Lower leg skin (tissue), 4 donors: Measurements from ENCODE around the gene TMEM163. TPM values are rescaled to one million over a fixed set of nuclear protein-coding genes. Genes with fewer than 3 reads are reported as not detected.

Experiments used
- DNase-seq, 2 donors: peaks; one replicate each; pipeline ENCODE4 v3.0.0-alpha.2; 2019; ENCODE audit warnings: low spot score in 2 of 2
- H3K4me3 ChIP-seq: fragments of 200-600 bp; sonication (generic); 2 replicates; pipeline ENCODE4 v1.5.1; 2017; ENCODE audit warnings: mild to moderate bottlenecking, low read depth; ENCODE audit not compliant: poor library complexity, severe bottlenecking
- POLR2A ChIP-seq, 2 donors: fragments of 450-650 bp; IDR thresholded peaks; one replicate each; pipeline ENCODE4 v1.6.1; 2016 to 2017; ENCODE audit warnings: antibody characterized with exemption in 2 of 2, mild to moderate bottlenecking in 1 of 2, moderate library complexity in 1 of 2
- WGBS, 2 donors: methylation state at CpG; one replicate each; pipeline ENCODE4 v1.1.5; 2018; 5-methylcytosine and 5-hydroxymethylcytosine counted together
- intact Hi-C: fragments of 100-400 bp; cut with DNase I; formaldehyde crosslinking; loops from one replicate; pipeline ENCODE4 v1.15.0; 2023; ENCODE audit warnings: low total_unique reads
- total RNA-seq, 4 donors: library from RNA; depleted of rRNA; stranded (reverse); fragments of >200 nt; gene quantifications; one replicate each; pipeline ENCODE4 v1.1.0, GENCODE V29; 2016
- TF ChIP-seq, protein P1 (sequence below), 3 donors: fragments of 450-650 bp; IDR thresholded peaks; one replicate each; pipeline ENCODE4 v1.5.1; 2016; ENCODE audit warnings: antibody characterized with exemption in 3 of 3, mild to moderate bottlenecking in 3 of 3, moderate library complexity in 2 of 3

TMEM163 gene
- total RNA-seq, 4 donors from 2014 or later, result 0.19 to 0.46 TPM; not detected in 2

DNA sequence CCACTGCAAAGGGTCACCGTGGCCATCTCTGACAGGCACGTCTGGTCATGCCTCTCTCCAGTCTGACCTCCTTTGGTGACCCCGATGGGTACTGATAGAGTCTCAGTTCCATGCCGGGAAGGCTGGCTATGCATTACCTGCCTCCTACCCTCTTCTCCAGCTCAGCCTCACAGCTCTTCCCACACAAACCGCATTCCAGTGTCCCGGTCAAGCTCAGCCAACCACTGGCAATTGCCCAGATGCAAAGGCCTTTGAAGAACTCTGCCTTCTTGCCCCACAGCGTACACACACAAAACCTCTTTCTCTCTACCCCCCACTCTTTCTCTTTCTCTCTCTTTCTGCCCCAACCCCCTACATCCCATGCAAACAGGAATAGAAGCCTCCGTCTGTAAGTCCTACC is 37.6 kb downstream of the TMEM163 start:
- WGBS, 2 donors, result 75 to 79% methylated on average over 8 of the region's 8 CpGs
- no peak for TF ChIP-seq POLR2A (IDR thresholded peaks at IDR 0.05)
- TF ChIP-seq, protein P1, sequence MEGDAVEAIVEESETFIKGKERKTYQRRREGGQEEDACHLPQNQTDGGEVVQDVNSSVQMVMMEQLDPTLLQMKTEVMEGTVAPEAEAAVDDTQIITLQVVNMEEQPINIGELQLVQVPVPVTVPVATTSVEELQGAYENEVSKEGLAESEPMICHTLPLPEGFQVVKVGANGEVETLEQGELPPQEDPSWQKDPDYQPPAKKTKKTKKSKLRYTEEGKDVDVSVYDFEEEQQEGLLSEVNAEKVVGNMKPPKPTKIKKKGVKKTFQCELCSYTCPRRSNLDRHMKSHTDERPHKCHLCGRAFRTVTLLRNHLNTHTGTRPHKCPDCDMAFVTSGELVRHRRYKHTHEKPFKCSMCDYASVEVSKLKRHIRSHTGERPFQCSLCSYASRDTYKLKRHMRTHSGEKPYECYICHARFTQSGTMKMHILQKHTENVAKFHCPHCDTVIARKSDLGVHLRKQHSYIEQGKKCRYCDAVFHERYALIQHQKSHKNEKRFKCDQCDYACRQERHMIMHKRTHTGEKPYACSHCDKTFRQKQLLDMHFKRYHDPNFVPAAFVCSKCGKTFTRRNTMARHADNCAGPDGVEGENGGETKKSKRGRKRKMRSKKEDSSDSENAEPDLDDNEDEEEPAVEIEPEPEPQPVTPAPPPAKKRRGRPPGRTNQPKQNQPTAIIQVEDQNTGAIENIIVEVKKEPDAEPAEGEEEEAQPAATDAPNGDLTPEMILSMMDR (IDR thresholded peaks at IDR 0.05), result no peak
- H3K4me3 ChIP-seq, result no peak overlapping the region
- intact Hi-C loops, result no loop called here
- DNase-seq, result no peak

DNA sequence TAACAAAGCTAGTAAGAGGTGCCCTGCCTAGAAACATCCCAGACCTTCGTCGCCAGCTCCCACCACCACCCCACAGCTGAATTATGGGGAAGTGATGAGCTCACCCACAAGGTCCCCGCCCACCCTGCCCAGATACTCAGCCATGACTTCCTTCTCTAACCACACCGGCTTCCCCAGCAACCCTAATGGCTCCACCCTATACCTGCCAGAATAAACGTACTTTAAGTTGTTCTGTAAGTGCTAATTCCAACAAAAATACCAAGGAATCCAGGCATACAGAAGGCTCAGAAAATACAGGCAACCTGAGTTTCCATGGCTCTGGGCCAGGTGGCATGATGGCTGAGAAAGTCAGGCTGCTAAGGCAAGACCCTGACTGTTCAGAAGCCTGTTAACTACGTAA is 39.1 kb downstream of the TMEM163 start:
- 52 to 53% methylated on average over 6 of the region's 6 CpGs for WGBS, 2 donors
- no peak overlapping the region for H3K4me3 ChIP-seq
- no peak for DNase-seq
- intact Hi-C loops, result no loop called here
- TF ChIP-seq, protein P1 (IDR thresholded peaks at IDR 0.05), result no peak
- no peak for TF ChIP-seq POLR2A (IDR thresholded peaks at IDR 0.05)

DNA sequence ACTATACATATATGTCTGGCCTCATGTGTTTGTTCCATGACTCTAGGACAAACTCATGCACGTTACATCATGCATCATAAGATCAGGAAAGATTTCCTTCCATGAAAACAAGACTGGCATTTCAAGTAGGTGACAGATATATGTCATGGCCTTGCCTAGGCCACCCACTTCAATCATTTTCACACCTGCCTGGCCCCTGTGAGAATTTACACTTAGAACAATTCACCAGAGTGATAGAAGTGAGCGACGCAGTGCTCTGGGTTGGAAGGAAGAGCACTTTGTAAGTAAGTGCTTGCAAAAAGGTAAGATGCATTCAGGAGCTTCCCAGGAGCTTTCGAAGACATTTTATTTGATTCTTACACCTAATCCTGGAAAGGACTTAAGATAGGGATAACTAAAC is 39.5 kb downstream of the TMEM163 start:
- TF ChIP-seq POLR2A (IDR thresholded peaks at IDR 0.05), result no peak
- TF ChIP-seq, protein P1 (IDR thresholded peaks at IDR 0.05), result no peak
- intact Hi-C loops, result no loop called here
- 90 to 92% methylated on average over 4 of the region's 4 CpGs for WGBS, 2 donors

DNA sequence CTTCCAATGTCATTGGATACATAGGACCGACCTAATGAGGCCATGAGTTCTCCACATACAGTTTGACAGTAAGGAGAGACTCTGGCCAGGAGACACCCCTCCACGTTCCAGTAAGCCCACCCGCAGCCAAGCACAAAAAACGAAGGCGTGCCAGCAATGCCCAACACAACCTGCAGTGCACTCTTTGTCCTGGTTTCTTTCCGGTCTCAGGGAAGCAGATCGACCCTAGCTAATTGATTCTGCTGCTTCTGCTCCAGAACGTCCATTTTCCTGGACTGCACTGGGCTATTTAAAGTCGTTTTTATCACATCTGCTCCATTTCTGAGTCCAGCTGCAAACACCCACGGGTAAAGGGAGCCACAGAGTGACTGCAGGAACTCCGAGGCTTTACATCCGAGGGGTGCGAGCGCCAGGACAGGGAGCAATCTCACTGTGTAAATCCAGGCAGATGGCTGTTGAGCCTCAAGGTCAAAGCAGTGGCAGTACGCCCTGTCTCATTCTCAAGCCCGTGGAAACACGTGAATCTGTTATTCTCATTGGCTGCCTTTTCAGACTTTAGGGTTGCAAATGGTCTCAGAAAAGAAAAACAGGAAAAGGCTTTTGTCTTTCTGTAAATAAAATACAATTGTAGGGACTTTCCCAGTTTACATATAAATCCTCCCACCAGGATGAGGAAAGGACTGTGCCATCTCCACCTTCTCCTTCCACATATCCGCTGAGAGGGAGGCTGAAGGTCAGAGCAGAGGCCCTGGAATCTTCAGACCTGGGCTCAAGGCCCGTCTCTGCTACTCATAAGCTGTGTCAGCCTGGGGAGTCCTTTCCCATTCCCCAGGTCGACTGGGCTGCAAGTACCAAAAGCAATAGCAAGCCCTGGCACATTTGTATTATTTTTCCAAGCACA is 40.7 kb downstream of the TMEM163 start:
- no peak overlapping the region for H3K4me3 ChIP-seq
- intact Hi-C loops, result no loop called here
- 67 to 70% methylated on average over 20 of the region's 20 CpGs for WGBS, 2 donors
- DNase-seq, result no peak
- no peak for TF ChIP-seq POLR2A (IDR thresholded peaks at IDR 0.05)
- TF ChIP-seq, protein P1 (IDR thresholded peaks at IDR 0.05), result no peak

More for the DNA sequence above, 39.5 kb downstream of the TMEM163 start:
- H3K4me3 ChIP-seq, result no peak overlapping the region
- DNase-seq, result no peak

DNA sequence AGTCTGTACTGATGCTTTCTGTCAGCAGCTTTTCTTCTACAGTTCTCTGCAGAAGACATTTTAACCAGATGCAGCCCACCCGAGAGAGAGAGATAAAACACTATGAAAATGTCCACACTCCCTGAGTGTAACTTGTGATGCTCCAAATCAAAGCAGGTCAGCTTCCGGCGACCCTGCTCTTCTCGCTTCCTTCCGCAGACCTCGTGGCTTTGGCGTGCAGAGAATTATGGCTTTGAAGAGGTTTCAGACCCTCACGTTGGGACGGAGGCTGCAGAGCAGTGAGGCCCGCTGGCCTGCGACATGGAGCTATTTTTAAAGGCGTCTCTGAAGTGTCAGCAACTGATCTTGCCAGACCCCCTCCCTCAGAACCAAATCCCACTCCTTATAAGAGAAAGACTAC is 41.8 kb downstream of the TMEM163 start:
- 51 to 57% methylated on average over 12 of the region's 12 CpGs for WGBS, 2 donors
- TF ChIP-seq, protein P1 (IDR thresholded peaks at IDR 0.05), result no peak
- TF ChIP-seq POLR2A (IDR thresholded peaks at IDR 0.05), result no peak
- no peak overlapping the region for H3K4me3 ChIP-seq
- intact Hi-C loops, result no loop called here
- no peak for DNase-seq
